ENCODE measurements around the gene PIGN. TPM values are rescaled to one million over a fixed set of nuclear protein-coding genes. Genes with fewer than 3 reads are reported as not detected.

PIGN gene
- total and polyA plus RNA-seq, 2 donors (not counting 3 experiments of a cell fraction or from before 2014, with no cell fraction given), result 13.7 to 26.1 TPM

DNA sequence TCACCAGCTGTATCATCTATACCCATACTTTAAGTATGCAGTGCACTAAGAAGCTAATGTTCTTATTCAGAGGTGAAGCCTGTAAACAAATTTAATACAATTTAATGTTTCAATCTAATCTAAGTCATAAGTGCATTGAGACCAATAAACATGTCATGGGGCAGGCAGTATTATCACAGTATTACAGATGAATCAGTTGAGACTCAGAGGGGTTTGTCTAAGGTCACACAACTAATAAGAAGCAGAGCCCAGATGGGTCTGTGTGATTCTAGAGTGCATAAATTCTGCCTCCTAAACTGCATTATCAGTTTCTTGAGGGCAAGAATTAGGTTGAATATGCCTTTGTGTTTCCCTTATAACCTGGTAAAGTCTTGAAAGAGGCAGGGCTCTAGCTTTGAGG, 153.1 kb downstream of the PIGN start:
- H3K4me3 ChIP-seq (replicated peaks in 1 of 3; ENCODE audit: insufficient read depth in 1 of 3, low read depth in 1 of 3, low read length in 3 of 3), result no peak overlapping the region
- BruUV-seq (replicated peaks), result no TSS peak
- DNase-seq (ENCODE audit: low read depth, low spot score) (no peak), FAIRE-seq (no peak)
- H3K9ac ChIP-seq (replicated peaks; ENCODE audit: extremely low read depth, insufficient read depth, low read length), result no peak overlapping the region
- H3K9me3 ChIP-seq (replicated peaks; ENCODE audit: control insufficient read depth, insufficient read depth, low read length), result no peaks in the 10 kb centered on the region
- intact Hi-C loops (cut with micrococcal nuclease), result no loop called here
- no peaks in the 10 kb centered on the region for H3K27me3 ChIP-seq (ENCODE audit: control insufficient read depth in 2 of 2, insufficient read depth in 2 of 2, low read length in 2 of 2)
- H3K36me3 ChIP-seq (ENCODE audit: control insufficient read depth in 2 of 2, extremely low read depth in 1 of 2, insufficient read depth in 2 of 2, low read length in 2 of 2), result no peaks in the 10 kb centered on the region
- no peak overlapping the region for H3K4me2 ChIP-seq (ENCODE audit: insufficient read depth, low read length)
- H2AFZ ChIP-seq (ENCODE audit: low read depth, low read length), result no peak overlapping the region
- ChIA-PET CTCF (interaction anchor here (1.6 kb wide), 1 partner anchor 12 kb away, joined by 6 read pairs; no protein-coding TSS in a partner anchor), POLR2A (no interaction called here)
- TF ChIP-seq, protein P1, sequence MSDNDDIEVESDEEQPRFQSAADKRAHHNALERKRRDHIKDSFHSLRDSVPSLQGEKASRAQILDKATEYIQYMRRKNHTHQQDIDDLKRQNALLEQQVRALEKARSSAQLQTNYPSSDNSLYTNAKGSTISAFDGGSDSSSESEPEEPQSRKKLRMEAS (IDR thresholded peaks at IDR 0.05; ENCODE audit: insufficient read depth, insufficient read length), result no peak
- no peak for TF ChIP-seq POLR2AphosphoS5 (IDR thresholded peaks at IDR 0.05; ENCODE audit: insufficient read depth, low read depth, low read length)
- no peaks in the 10 kb centered on the region for H3K9me1 ChIP-seq (replicated peaks; ENCODE audit: control insufficient read depth, extremely low read depth, insufficient read depth, low read length)
- H3K4me1 ChIP-seq (ENCODE audit: control insufficient read depth, extremely low read depth, insufficient read depth, low read length), result peaks cover 5% of the 10 kb centered on the region
- no peak overlapping the region for H3K27ac ChIP-seq (ENCODE audit: insufficient read depth, low read depth, low read length)
- dilution Hi-C loops (cut with MboI; ENCODE audit: extremely low pct_ligation_motif_present, low sequenced_read_pairs), result no loop called here
- H3K79me2 ChIP-seq (ENCODE audit: control insufficient read depth, insufficient read depth, low read length), result no peaks in the 10 kb centered on the region
- H4K20me1 ChIP-seq (replicated peaks; ENCODE audit: control insufficient read depth, extremely low read depth, insufficient read depth, low read length), result no peaks in the 10 kb centered on the region

DNA sequence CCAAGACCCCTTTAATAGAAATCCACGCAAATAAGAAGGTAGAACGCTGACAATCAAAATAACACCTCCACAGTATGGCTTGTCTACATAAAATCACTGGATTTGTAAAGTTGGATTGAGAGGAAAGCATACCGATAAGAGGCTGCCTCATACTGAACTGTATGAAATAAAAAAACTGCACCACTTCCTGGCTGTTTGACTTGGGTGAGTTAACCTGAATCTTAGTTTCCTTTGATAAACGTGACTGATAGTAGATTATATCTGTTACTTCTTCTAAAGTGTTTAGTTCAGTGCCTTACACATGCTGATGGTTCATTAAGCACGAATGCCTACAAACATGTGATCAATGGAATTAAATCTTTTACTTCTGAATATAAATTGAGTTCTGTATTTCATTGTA, 153.6 kb downstream of the PIGN start:
- dilution Hi-C loops (cut with MboI; ENCODE audit: extremely low pct_ligation_motif_present, low sequenced_read_pairs), result no loop called here
- DNase-seq (ENCODE audit: low read depth, low spot score) (no peak), FAIRE-seq (no peak)
- Histone ChIP-seq H3K9me1 (replicated peaks; ENCODE audit: control insufficient read depth, extremely low read depth, insufficient read depth, low read length) (no peaks in the 10 kb centered on the region), H3K79me2 (ENCODE audit: control insufficient read depth, insufficient read depth, low read length) (no peaks in the 10 kb centered on the region), H2AFZ (ENCODE audit: low read depth, low read length) (no peak overlapping the region), H3K9me3 (replicated peaks; ENCODE audit: control insufficient read depth, insufficient read depth, low read length) (no peaks in the 10 kb centered on the region), H3K27me3 (ENCODE audit: control insufficient read depth in 2 of 2, insufficient read depth in 2 of 2, low read length in 2 of 2) (no peaks in the 10 kb centered on the region), H3K4me1 (ENCODE audit: control insufficient read depth, extremely low read depth, insufficient read depth, low read length) (peaks cover under 1% of the 10 kb centered on the region), H3K27ac (ENCODE audit: insufficient read depth, low read depth, low read length) (no peak overlapping the region), H3K4me2 (ENCODE audit: insufficient read depth, low read length) (no peak overlapping the region), H4K20me1 (replicated peaks; ENCODE audit: control insufficient read depth, extremely low read depth, insufficient read depth, low read length) (no peaks in the 10 kb centered on the region), H3K4me3 (replicated peaks in 1 of 3; ENCODE audit: insufficient read depth in 1 of 3, low read depth in 1 of 3, low read length in 3 of 3) (no peak overlapping the region), H3K9ac (replicated peaks; ENCODE audit: extremely low read depth, insufficient read depth, low read length) (no peak overlapping the region), H3K36me3 (ENCODE audit: control insufficient read depth in 2 of 2, extremely low read depth in 1 of 2, insufficient read depth in 2 of 2, low read length in 2 of 2) (no peaks in the 10 kb centered on the region)
- BruUV-seq (replicated peaks), result no TSS peak
- TF ChIP-seq POLR2A (IDR thresholded peaks at IDR 0.05; ENCODE audit: low read depth, low read length) (no peak), GATA2 (IDR thresholded peaks at IDR 0.05; ENCODE audit: insufficient read depth, insufficient read length, low read depth, low read length) (no peak), JUN (IDR thresholded peaks at IDR 0.05; ENCODE audit: borderline replicate concordance, insufficient read depth, insufficient read length, low read depth) (no peak), EZH2 (IDR thresholded peaks at IDR 0.05; ENCODE audit: borderline replicate concordance, low read depth, low read length, severe bottlenecking) (no peak), MYC (IDR thresholded peaks at IDR 0.05; ENCODE audit: low read depth, low read length) (no peak), POLR2AphosphoS5 (IDR thresholded peaks at IDR 0.05; ENCODE audit: insufficient read depth, low read depth, low read length) (no peak), FOS (IDR thresholded peaks at IDR 0.05; ENCODE audit: borderline replicate concordance, insufficient read depth, low read length) (no peak)
- TF ChIP-seq, protein P1 (IDR thresholded peaks at IDR 0.05; ENCODE audit: insufficient read depth, insufficient read length), result no peak
- TF ChIP-seq, protein P2, sequence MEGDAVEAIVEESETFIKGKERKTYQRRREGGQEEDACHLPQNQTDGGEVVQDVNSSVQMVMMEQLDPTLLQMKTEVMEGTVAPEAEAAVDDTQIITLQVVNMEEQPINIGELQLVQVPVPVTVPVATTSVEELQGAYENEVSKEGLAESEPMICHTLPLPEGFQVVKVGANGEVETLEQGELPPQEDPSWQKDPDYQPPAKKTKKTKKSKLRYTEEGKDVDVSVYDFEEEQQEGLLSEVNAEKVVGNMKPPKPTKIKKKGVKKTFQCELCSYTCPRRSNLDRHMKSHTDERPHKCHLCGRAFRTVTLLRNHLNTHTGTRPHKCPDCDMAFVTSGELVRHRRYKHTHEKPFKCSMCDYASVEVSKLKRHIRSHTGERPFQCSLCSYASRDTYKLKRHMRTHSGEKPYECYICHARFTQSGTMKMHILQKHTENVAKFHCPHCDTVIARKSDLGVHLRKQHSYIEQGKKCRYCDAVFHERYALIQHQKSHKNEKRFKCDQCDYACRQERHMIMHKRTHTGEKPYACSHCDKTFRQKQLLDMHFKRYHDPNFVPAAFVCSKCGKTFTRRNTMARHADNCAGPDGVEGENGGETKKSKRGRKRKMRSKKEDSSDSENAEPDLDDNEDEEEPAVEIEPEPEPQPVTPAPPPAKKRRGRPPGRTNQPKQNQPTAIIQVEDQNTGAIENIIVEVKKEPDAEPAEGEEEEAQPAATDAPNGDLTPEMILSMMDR (IDR thresholded peaks at IDR 0.05; ENCODE audit: extremely low read depth in 1 of 2, insufficient read depth in 1 of 2, low read depth in 1 of 2, low read length in 2 of 2), result no peak
- intact Hi-C loops (cut with micrococcal nuclease), result no loop called here
- CTCF ChIA-PET, result interaction anchor here (1.6 kb wide), 1 partner anchor 12 kb away, joined by 6 read pairs; no protein-coding TSS in a partner anchor
- POLR2A ChIA-PET, result no interaction called here

Data from endothelial cell of umbilical vein (primary cell).